Suprapubic skin (tissue), 4 donors: ENCODE data around the gene ZC3H14. TPM values are rescaled to one million over a fixed set of nuclear protein-coding genes. Genes with fewer than 3 reads are reported as not detected.

Experiments
- DNase-seq, 2 donors: peaks; one replicate each; pipeline ENCODE4 v3.0.0-alpha.2; 2019; ENCODE audit warnings: low spot score in 2 of 2
- H3K27ac ChIP-seq: fragments of 200-600 bp; sonication (generic); one replicate; pipeline ENCODE4 v1.5.1; 2019
- H3K27me3 ChIP-seq: fragments of 200-600 bp; sonication (generic); one replicate; pipeline ENCODE4 v1.5.1; 2019
- H3K36me3 ChIP-seq: fragments of 200-600 bp; sonication (generic); one replicate; pipeline ENCODE4 v1.5.1; 2019
- H3K4me1 ChIP-seq: fragments of 200-600 bp; sonication (generic); one replicate; pipeline ENCODE4 v1.5.1; 2019
- H3K4me3 ChIP-seq: fragments of 200-600 bp; sonication (generic); one replicate; pipeline ENCODE4 v1.5.1; 2019; ENCODE audit warnings: mild to moderate bottlenecking
- H3K9me3 ChIP-seq: fragments of 200-600 bp; sonication (generic); one replicate; pipeline ENCODE4 v1.5.1; 2019
- EP300 ChIP-seq: sonication (generic); formaldehyde crosslinking; IDR thresholded peaks from one replicate; pipeline ENCODE4 v1.6.1; 2017; ENCODE audit warnings: antibody characterized with exemption
- POLR2A ChIP-seq, 2 donors: fragments of 450-650 bp; IDR thresholded peaks; one replicate each; pipeline ENCODE4 v1.6.1; 2017; ENCODE audit warnings: antibody characterized with exemption in 2 of 2, mild to moderate bottlenecking in 2 of 2, moderate library complexity in 2 of 2
- POLR2AphosphoS5 ChIP-seq, 3 donors: sonication (generic); formaldehyde crosslinking; IDR thresholded peaks; one replicate each; pipeline ENCODE4 v1.6.1; 2017; ENCODE audit warnings: antibody characterized with exemption in 3 of 3
- WGBS: methylation state at CpG from one replicate; pipeline ENCODE4 v1.1.5; 2018; 5-methylcytosine and 5-hydroxymethylcytosine counted together
- total RNA-seq, 4 donors: library from RNA; depleted of rRNA; stranded (reverse); fragments of >200 nt; gene quantifications; one replicate each; pipeline ENCODE4 v1.1.0, GENCODE V29; 2016
- TF ChIP-seq, protein P1 (sequence below), 2 donors: fragments of 200-600 bp in 1 of 2; fragments of 450-650 bp in 1 of 2; sonication (generic) in 1 of 2; IDR thresholded peaks; one replicate each; pipeline ENCODE4 v1.5.1; 2016 to 2019; ENCODE audit warnings: antibody characterized with exemption in 2 of 2, mild to moderate bottlenecking in 1 of 2, moderate library complexity in 1 of 2

ZC3H14 gene
- total RNA-seq, 4 donors from 2014 or later: 49.2 to 83.6 (median 59.9) TPM

DNA sequence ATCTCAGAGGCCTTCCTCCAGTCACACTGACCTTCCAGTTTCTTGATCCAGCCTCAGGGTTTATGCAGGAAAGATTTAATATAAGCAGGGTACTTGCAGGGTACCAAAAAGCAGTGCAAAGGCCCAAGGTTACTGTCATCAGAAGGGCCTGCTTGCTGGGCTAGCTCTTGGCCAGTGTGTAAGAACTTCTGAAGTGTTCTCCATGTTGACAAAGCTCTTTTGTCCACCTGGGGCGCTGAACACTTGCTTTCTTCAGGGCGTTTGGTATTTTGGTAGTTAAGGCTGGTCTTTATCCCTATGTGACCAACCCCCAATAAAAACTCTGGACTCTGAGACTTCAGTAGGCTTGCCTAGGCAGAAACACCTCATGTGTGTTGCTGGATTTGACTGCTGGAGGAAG lies 69.7 kb downstream of the ZC3H14 start:
- Histone ChIP-seq H3K4me3 (no peak overlapping the region), H3K4me1 (no peaks in the 10 kb centered on the region), H3K27me3 (no peaks in the 10 kb centered on the region), H3K27ac (no peak overlapping the region), H3K36me3 (no peaks in the 10 kb centered on the region), H3K9me3 (no peaks in the 10 kb centered on the region)
- no peak for TF ChIP-seq EP300
- no peak for TF ChIP-seq POLR2AphosphoS5 (IDR thresholded peaks at IDR 0.05)
- TF ChIP-seq POLR2A (IDR thresholded peaks at IDR 0.05): no peak
- TF ChIP-seq, protein P1, sequence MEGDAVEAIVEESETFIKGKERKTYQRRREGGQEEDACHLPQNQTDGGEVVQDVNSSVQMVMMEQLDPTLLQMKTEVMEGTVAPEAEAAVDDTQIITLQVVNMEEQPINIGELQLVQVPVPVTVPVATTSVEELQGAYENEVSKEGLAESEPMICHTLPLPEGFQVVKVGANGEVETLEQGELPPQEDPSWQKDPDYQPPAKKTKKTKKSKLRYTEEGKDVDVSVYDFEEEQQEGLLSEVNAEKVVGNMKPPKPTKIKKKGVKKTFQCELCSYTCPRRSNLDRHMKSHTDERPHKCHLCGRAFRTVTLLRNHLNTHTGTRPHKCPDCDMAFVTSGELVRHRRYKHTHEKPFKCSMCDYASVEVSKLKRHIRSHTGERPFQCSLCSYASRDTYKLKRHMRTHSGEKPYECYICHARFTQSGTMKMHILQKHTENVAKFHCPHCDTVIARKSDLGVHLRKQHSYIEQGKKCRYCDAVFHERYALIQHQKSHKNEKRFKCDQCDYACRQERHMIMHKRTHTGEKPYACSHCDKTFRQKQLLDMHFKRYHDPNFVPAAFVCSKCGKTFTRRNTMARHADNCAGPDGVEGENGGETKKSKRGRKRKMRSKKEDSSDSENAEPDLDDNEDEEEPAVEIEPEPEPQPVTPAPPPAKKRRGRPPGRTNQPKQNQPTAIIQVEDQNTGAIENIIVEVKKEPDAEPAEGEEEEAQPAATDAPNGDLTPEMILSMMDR (IDR thresholded peaks at IDR 0.05): no peak
- WGBS: 86% methylated on average over 2 of the region's 2 CpGs
- no peak for DNase-seq

DNA sequence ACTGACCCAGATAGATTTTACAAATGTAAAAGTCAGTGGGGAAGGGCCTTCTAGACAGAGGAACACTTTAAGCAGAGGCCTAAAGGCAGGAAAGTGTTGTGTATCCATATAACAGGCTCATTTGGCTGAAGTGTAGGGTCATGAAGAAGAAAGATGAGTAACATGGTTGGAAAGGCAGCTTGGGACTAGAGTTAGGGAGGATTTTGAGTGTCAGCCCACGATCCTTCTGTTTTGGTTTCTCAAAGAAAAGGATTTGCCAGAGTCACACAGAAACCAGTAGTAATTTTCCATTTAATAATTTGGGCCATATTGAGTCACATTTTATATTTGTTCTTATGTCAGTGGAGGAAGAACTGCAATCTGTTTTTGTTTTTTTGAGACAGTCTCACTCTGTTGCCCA lies 76.4 kb downstream of the ZC3H14 start:
- H3K27ac ChIP-seq: no peak overlapping the region
- H3K27me3 ChIP-seq: no peaks in the 10 kb centered on the region
- WGBS: 66% methylated on average over 1 of the region's 1 CpG
- H3K9me3 ChIP-seq: peaks cover 7% of the 10 kb centered on the region
- no peaks in the 10 kb centered on the region for H3K36me3 ChIP-seq
- no peaks in the 10 kb centered on the region for H3K4me1 ChIP-seq
- no peak for DNase-seq
- H3K4me3 ChIP-seq: no peak overlapping the region
- TF ChIP-seq POLR2A (IDR thresholded peaks at IDR 0.05) (no peak), EP300 (no peak), POLR2AphosphoS5 (IDR thresholded peaks at IDR 0.05) (no peak)
- TF ChIP-seq, protein P1 (IDR thresholded peaks at IDR 0.05): no peak

DNA sequence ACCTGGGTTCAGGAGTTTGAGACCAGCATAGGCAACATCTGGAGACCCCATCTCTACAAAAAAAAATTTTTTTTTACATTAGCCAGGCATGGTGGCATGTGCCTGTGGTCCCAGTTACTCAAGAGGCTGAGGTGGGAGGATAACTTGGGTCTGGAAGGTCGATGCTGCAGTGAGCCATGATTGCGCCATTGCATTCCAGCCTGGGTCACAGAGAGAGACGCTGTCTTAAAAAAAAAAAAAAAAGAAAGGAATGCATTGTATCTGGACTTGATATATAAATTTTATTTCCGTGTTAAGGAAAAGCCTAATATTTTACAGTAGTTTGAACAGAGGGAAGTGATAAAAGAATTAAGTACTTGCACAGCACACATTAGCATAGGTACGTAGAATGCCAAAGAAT lies 97.2 kb downstream of the ZC3H14 start:
- no peak overlapping the region for H3K4me3 ChIP-seq
- TF ChIP-seq, protein P1 (IDR thresholded peaks at IDR 0.05): no peak
- no peak for TF ChIP-seq POLR2AphosphoS5 (IDR thresholded peaks at IDR 0.05)
- TF ChIP-seq EP300: no peak
- no peak for TF ChIP-seq POLR2A (IDR thresholded peaks at IDR 0.05)
- H3K27ac ChIP-seq: no peak overlapping the region
- H3K4me1 ChIP-seq: no peaks in the 10 kb centered on the region
- no peaks in the 10 kb centered on the region for H3K36me3 ChIP-seq
- DNase-seq: no peak
- no peaks in the 10 kb centered on the region for H3K9me3 ChIP-seq
- 69% methylated on average over 5 of the region's 5 CpGs for WGBS
- no peaks in the 10 kb centered on the region for H3K27me3 ChIP-seq

DNA sequence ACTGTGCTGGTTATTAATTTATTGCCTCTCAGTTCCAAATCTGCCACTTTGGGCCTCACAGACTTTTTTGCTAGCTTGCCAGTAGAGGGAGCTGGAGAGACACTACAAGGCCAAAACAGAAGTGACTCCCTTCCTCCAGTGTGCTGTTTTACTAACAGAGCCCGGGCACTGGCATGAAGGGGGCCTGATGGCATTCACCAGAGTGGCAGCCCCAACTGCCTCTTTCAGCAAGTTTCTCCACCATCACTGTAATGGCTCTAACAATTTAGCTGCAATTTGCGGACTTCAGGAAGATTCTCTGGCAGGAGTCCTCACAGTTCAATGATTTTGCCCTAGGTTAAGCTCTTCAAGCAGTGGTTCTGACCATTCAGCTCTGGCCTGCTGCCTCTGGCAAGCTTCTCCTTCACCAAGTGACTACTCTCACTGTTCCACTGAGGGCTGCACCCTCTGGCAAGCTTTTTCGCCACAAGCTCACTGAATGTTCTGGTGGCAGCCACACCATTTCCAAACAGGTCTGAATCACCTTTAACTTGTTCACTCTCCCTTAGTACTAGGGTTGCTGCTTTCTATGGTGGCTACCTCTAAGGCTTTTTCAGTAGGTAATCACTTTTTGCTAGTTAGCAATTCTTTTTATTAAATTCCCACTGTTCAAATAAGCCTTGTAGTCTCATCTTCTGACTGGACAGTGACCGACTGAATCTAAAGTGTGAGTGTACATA lies 104.9 kb downstream of the ZC3H14 start:
- WGBS: 37% methylated on average over 4 of the region's 4 CpGs
- no peak overlapping the region for H3K4me3 ChIP-seq
- TF ChIP-seq, protein P1 (IDR thresholded peaks at IDR 0.05): peak; percentile 33 to 79
- TF ChIP-seq EP300 (no peak), POLR2AphosphoS5 (IDR thresholded peaks at IDR 0.05) (no peak), POLR2A (IDR thresholded peaks at IDR 0.05) (no peak)
- no peaks in the 10 kb centered on the region for H3K27me3 ChIP-seq
- no peaks in the 10 kb centered on the region for H3K9me3 ChIP-seq
- DNase-seq: no peak
- H3K27ac ChIP-seq: no peak overlapping the region
- no peaks in the 10 kb centered on the region for H3K36me3 ChIP-seq
- peaks cover 6% of the 10 kb centered on the region for H3K4me1 ChIP-seq

DNA sequence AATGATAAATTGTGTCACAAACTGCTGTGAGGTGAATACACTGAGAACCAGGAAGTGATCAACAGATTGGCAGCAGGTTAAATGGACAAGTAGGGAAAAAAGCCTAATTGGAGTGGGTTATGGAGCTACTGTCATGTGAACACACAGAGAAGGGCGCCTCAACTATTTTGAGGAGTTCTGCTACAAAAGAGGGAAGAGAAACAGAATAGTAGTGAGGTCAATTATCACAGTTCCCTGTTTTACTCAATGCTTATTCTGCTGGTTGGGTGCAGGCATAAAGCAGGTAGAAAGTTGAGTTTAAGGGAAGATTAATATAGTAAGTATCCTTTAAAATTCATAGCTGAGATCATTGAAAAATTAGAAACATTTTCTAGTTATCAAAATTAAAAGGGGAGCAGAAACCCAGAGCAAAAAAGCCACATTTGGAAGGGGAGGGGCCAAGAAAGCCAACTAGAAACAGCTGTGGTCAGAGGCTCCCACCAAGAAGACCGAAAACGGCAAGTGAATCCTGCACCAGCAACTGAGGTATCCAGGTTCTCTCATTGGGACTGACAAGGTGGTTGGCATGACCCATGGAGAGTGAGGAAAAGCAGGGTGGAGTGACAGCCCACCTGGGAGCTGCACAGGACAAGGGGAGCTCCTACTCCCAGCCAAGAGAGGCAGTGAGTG lies 105.7 kb downstream of the ZC3H14 start:
- no peak overlapping the region for H3K27ac ChIP-seq
- WGBS: 72% methylated on average over 3 of the region's 3 CpGs
- no peaks in the 10 kb centered on the region for H3K36me3 ChIP-seq
- H3K4me3 ChIP-seq: no peak overlapping the region
- no peak for DNase-seq
- no peaks in the 10 kb centered on the region for H3K27me3 ChIP-seq
- H3K4me1 ChIP-seq: peaks cover 6% of the 10 kb centered on the region
- TF ChIP-seq, protein P1 (IDR thresholded peaks at IDR 0.05): no peak
- no peak for TF ChIP-seq EP300
- no peak for TF ChIP-seq POLR2AphosphoS5 (IDR thresholded peaks at IDR 0.05)
- TF ChIP-seq POLR2A (IDR thresholded peaks at IDR 0.05): no peak
- no peaks in the 10 kb centered on the region for H3K9me3 ChIP-seq
